ENCODE measurements around the gene MSMO1.
A peak's percentile ranks its signal among the peaks of the same experiment; 100 is the strongest.
"Not testable (repeated sequence)": the region's sequence is repeated elsewhere in the genome, so short reads cannot be mapped to it uniquely, and the experiment has no call there.

MSMO1 gene

GRCh38 chr4:165319030-165319429, 8.4 kb upstream of the MSMO1 start:
- in situ Hi-C loops (cut with HindIII; ENCODE audit: low pct_ligation_motif_present, low pct_unique_long_range_greater_than_20kb, low sequenced_read_pairs): no loop called here
- DNase-seq: no peak

- no peak for DNase-seq
- in situ Hi-C loops (cut with HindIII; ENCODE audit: low pct_ligation_motif_present, low pct_unique_long_range_greater_than_20kb, low sequenced_read_pairs): no loop called here
These were observed 8.0 kb upstream of the MSMO1 start for GRCh38 chr4:165319509-165319908.

GRCh38 chr4:165324236-165324917, 3.1 kb upstream of the MSMO1 start:
- no peak for DNase-seq

GRCh38 chr4:165324918-165325304, 2.6 kb upstream of the MSMO1 start:
- in situ Hi-C loops (cut with HindIII; ENCODE audit: low pct_ligation_motif_present, low pct_unique_long_range_greater_than_20kb, low sequenced_read_pairs): no loop called here
- no peak for DNase-seq

More at GRCh38 chr4:165324236-165324917, 3.1 kb upstream of the MSMO1 start:
- in situ Hi-C loops (cut with HindIII; ENCODE audit: low pct_ligation_motif_present, low pct_unique_long_range_greater_than_20kb, low sequenced_read_pairs): no loop called here

- in situ Hi-C loops (cut with HindIII; ENCODE audit: low pct_ligation_motif_present, low pct_unique_long_range_greater_than_20kb, low sequenced_read_pairs): no loop called here
- peak; percentile 78 for DNase-seq
These were observed 1.5 kb upstream of the MSMO1 start for GRCh38 chr4:165325732-165326512.

- DNase-seq: peak; percentile 50
- in situ Hi-C loops (cut with HindIII; ENCODE audit: low pct_ligation_motif_present, low pct_unique_long_range_greater_than_20kb, low sequenced_read_pairs): no loop called here
These were observed 648 bp upstream of the MSMO1 start for GRCh38 chr4:165326831-165327210.

- no peak for DNase-seq
- in situ Hi-C loops (cut with HindIII; ENCODE audit: low pct_ligation_motif_present, low pct_unique_long_range_greater_than_20kb, low sequenced_read_pairs): no loop called here
These were observed 594 bp downstream of the MSMO1 start for GRCh38 chr4:165328101-165328425.

- in situ Hi-C loops (cut with HindIII; ENCODE audit: low pct_ligation_motif_present, low pct_unique_long_range_greater_than_20kb, low sequenced_read_pairs): no loop called here
- DNase-seq: no peak
These were observed 1.2 kb downstream of the MSMO1 start for GRCh38 chr4:165328708-165329107.

GRCh38 chr4:165330071-165330470, 2.6 kb downstream of the MSMO1 start:
- no peak for DNase-seq

GRCh38 chr4:165330666-165331065, 3.2 kb downstream of the MSMO1 start:
- no peak for DNase-seq
- in situ Hi-C loops (cut with HindIII; ENCODE audit: low pct_ligation_motif_present, low pct_unique_long_range_greater_than_20kb, low sequenced_read_pairs): no loop called here

More at GRCh38 chr4:165330071-165330470, 2.6 kb downstream of the MSMO1 start:
- in situ Hi-C loops (cut with HindIII; ENCODE audit: low pct_ligation_motif_present, low pct_unique_long_range_greater_than_20kb, low sequenced_read_pairs): no loop called here

GRCh38 chr4:165331359-165331758, 3.9 kb downstream of the MSMO1 start:
- no peak for DNase-seq
- in situ Hi-C loops (cut with HindIII; ENCODE audit: low pct_ligation_motif_present, low pct_unique_long_range_greater_than_20kb, low sequenced_read_pairs): no loop called here

- no peak for DNase-seq
- in situ Hi-C loops (cut with HindIII; ENCODE audit: low pct_ligation_motif_present, low pct_unique_long_range_greater_than_20kb, low sequenced_read_pairs): no loop called here
These were observed 4.4 kb downstream of the MSMO1 start for GRCh38 chr4:165331823-165332222.

GRCh38 chr4:165332502-165332901, 5.0 kb downstream of the MSMO1 start:
- in situ Hi-C loops (cut with HindIII; ENCODE audit: low pct_ligation_motif_present, low pct_unique_long_range_greater_than_20kb, low sequenced_read_pairs): no loop called here
- DNase-seq: no peak

- in situ Hi-C loops (cut with HindIII; ENCODE audit: low pct_ligation_motif_present, low pct_unique_long_range_greater_than_20kb, low sequenced_read_pairs): no loop called here
- no peak for DNase-seq
These were observed 7.8 kb downstream of the MSMO1 start for GRCh38 chr4:165335163-165335703.

- in situ Hi-C loops (cut with HindIII; ENCODE audit: low pct_ligation_motif_present, low pct_unique_long_range_greater_than_20kb, low sequenced_read_pairs): no loop called here
- DNase-seq: no peak
These were observed 9.3 kb downstream of the MSMO1 start for GRCh38 chr4:165336743-165337142.

- DNase-seq; in situ Hi-C loops (cut with HindIII; ENCODE audit: low pct_ligation_motif_present, low pct_unique_long_range_greater_than_20kb, low sequenced_read_pairs): not testable (repeated sequence)
These were observed 14.9 kb downstream of the MSMO1 start for GRCh38 chr4:165342340-165342739.

- peak; percentile 32 for DNase-seq
- in situ Hi-C loops (cut with HindIII; ENCODE audit: low pct_ligation_motif_present, low pct_unique_long_range_greater_than_20kb, low sequenced_read_pairs): no loop called here
These were observed 16.1 kb downstream of the MSMO1 start for GRCh38 chr4:165343353-165344191.

GRCh38 chr4:165345666-165346417, 18.4 kb downstream of the MSMO1 start:
- in situ Hi-C loops (cut with HindIII; ENCODE audit: low pct_ligation_motif_present, low pct_unique_long_range_greater_than_20kb, low sequenced_read_pairs): no loop called here
- peak; percentile 6 for DNase-seq
